ENCODE measurements around the gene ANO3. TPM values are rescaled to one million over a fixed set of nuclear protein-coding genes. Genes with fewer than 3 reads are reported as not detected.
"Not testable (repeated sequence)": the region's sequence is repeated elsewhere in the genome, so short reads cannot be mapped to it uniquely, and the experiment has no call there.

The ANO3 gene
- total RNA-seq, 1 experiment from 2014 or later, result not detected

DNA sequence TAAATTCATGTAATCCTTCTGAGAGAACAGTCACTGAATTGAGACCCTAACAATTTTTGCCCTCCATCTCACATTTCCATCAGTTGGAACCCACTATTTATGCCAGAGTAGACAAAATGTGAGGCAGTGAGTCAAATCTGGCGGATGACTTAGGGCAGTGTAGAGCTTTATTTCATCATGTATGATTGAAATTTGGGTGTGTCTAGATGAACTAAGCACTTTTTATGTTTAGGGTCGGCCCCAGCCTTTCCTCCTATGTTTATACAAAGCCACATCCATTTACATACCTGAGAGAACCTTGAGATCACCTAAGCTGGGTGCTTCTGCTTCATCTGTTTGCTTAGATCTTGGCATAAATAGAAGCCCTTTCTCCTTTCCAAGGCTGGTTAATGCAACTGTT is 255.1 kb downstream of the ANO3 start:
- no peak overlapping the region for H2AFZ ChIP-seq (ENCODE audit: low read length)
- H3K36me3 ChIP-seq (ENCODE audit: insufficient read depth, low read length), result no peaks in the 10 kb centered on the region
- no peaks in the 10 kb centered on the region for H3K27me3 ChIP-seq (ENCODE audit: low read length)
- no peaks in the 10 kb centered on the region for H3K9me2 ChIP-seq (replicated peaks; ENCODE audit: insufficient read depth, low read length)
- H3K4me3 ChIP-seq (ENCODE audit: low read length), result no peak overlapping the region
- H3K4me2 ChIP-seq (ENCODE audit: low read depth, low read length, poor library complexity, severe bottlenecking), result no peak overlapping the region
- no peak overlapping the region for H3K27ac ChIP-seq (ENCODE audit: low read length)
- H3K79me2 ChIP-seq (ENCODE audit: low read length), result no peaks in the 10 kb centered on the region
- H3K9me3 ChIP-seq (ENCODE audit: low read length), result no peaks in the 10 kb centered on the region
- DNase-seq, result no peak
- H4K20me1 ChIP-seq (ENCODE audit: insufficient read depth, low read depth, low read length), result no peaks in the 10 kb centered on the region
- H3K4me1 ChIP-seq (ENCODE audit: low read length), result no peaks in the 10 kb centered on the region
- H3K9ac ChIP-seq (ENCODE audit: low read length), result no peak overlapping the region

DNA sequence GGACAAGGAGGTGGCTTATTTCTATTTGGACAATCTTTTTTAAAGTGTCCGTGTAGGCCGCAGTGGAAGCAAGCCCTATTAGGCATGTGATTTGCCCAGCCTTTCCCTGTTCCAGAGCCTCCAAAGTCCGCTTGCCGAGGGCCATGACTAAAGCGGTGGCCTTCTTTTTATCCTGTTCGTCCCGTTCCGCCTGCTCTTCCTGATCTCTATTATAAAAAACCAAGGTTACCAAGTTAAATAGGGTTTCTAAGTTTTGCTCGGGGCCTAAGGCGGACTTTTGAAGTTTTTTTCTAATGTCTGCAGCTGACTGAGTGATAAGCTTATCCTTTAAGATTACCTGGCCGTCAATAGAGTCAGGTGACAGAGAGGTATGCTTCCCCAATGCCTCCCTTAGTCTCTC is 261.8 kb downstream of the ANO3 start:
- Histone ChIP-seq H3K27ac (ENCODE audit: low read length) (no peak overlapping the region), H3K9me2 (replicated peaks; ENCODE audit: insufficient read depth, low read length) (no peaks in the 10 kb centered on the region), H3K4me2 (ENCODE audit: low read depth, low read length, poor library complexity, severe bottlenecking) (no peak overlapping the region), H3K9me3 (ENCODE audit: low read length) (no peaks in the 10 kb centered on the region), H4K20me1 (ENCODE audit: insufficient read depth, low read depth, low read length) (no peaks in the 10 kb centered on the region), H3K79me2 (ENCODE audit: low read length) (no peaks in the 10 kb centered on the region), H3K27me3 (ENCODE audit: low read length) (no peaks in the 10 kb centered on the region), H3K36me3 (ENCODE audit: insufficient read depth, low read length) (no peaks in the 10 kb centered on the region), H3K9ac (ENCODE audit: low read length) (no peak overlapping the region), H3K4me1 (ENCODE audit: low read length) (no peaks in the 10 kb centered on the region), H2AFZ (ENCODE audit: low read length) (no peak overlapping the region), H3K4me3 (ENCODE audit: low read length) (no peak overlapping the region)
- DNase-seq, result no peak

DNA sequence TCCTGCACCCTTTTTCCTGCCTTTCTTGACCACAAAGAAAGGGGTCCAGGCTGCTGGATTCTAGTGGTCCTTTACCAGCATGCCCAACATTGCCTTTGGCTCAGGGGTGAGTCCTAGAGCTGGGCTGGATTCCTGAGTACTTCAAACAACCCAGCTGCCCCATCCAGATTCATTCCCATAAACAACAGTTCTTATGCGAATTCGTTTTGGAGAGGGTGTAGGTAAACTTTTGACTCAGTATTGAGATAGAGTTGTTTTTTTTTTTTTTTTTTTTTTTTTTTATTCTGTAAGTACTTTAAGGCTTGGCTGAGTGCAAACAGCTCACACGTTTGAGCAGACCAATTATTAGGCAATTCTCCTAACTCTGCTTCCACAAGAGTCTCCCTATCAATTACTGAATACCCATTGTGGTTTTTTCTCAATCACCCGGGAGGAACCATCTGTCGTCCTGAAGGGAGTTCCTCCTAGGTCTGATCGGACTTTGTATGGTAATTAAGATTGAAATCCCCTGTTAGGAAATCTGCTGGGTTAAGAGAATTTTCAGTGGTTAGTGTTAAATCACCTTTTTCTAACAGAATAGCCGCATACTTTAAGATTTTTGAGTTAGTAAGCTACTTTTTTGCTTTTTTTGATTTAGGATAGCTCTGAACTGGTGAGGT is 263.4 kb downstream of the ANO3 start:
- H3K9ac ChIP-seq (ENCODE audit: low read length); H3K27me3 ChIP-seq (ENCODE audit: low read length); H2AFZ ChIP-seq (ENCODE audit: low read length); H3K4me2 ChIP-seq (ENCODE audit: low read depth, low read length, poor library complexity, severe bottlenecking); H4K20me1 ChIP-seq (ENCODE audit: insufficient read depth, low read depth, low read length); H3K9me2 ChIP-seq (replicated peaks; ENCODE audit: insufficient read depth, low read length); H3K36me3 ChIP-seq (ENCODE audit: insufficient read depth, low read length); H3K9me3 ChIP-seq (ENCODE audit: low read length); H3K27ac ChIP-seq (ENCODE audit: low read length); H3K4me1 ChIP-seq (ENCODE audit: low read length); DNase-seq; H3K79me2 ChIP-seq (ENCODE audit: low read length); H3K4me3 ChIP-seq (ENCODE audit: low read length): not testable (repeated sequence)

DNA sequence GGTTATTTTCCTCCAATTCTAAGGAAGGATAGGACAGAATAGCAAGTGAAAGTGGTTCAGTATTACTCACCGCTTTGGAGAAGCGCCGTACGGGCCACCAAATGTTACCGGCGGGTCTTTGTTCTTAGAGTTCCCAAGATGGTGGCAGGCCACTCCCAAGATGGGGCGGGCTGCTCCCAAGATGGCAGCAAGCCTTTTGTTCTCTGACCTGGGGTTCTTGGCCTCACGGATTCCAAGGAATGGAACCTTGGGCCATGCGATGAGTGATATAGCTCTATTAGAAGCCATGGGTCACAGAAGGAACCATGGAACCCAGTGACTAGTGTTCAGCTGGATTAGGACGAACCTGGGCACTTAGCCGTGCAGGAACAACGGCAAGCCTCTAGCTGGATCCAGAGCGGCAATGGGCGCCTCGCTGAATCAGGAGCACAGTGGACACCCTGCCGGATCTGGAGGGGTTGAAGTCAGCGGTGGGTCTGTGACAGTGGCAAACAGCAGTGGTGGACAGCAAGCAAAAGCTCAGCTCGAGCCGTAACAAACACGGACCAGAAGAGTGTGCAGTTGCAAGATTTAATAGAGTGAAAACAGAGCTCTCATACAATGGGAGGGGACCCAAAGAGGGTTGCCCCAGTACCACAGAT is 265.2 kb downstream of the ANO3 start:
- not testable (repeated sequence) for H4K20me1 ChIP-seq (ENCODE audit: insufficient read depth, low read depth, low read length); H3K36me3 ChIP-seq (ENCODE audit: insufficient read depth, low read length); H3K79me2 ChIP-seq (ENCODE audit: low read length); H3K9ac ChIP-seq (ENCODE audit: low read length); H3K9me3 ChIP-seq (ENCODE audit: low read length); H3K4me2 ChIP-seq (ENCODE audit: low read depth, low read length, poor library complexity, severe bottlenecking); H3K4me3 ChIP-seq (ENCODE audit: low read length); H3K4me1 ChIP-seq (ENCODE audit: low read length); H3K27ac ChIP-seq (ENCODE audit: low read length); DNase-seq; H3K27me3 ChIP-seq (ENCODE audit: low read length); H3K9me2 ChIP-seq (replicated peaks; ENCODE audit: insufficient read depth, low read length); H2AFZ ChIP-seq (ENCODE audit: low read length)

DNA sequence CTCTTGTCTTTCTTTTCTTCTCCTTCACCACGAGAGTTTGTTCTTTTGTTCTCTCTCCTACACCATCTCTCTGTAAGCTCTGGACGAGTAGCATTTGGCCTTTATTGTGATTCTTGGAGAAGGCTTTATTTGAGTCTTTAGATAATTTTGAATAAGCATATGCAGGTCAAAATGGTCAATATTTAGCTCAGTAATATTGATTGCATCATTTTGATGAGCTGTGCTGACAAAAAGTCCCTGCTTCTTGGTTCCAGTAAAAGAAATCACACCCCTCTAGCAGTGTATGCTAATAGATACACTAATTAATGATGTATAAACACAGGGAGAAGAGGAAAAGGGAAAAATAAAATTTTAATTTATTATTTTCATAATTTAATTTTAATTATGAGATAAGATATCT is 266.0 kb downstream of the ANO3 start:
- H3K4me2 ChIP-seq (ENCODE audit: low read depth, low read length, poor library complexity, severe bottlenecking), result no peak overlapping the region
- no peaks in the 10 kb centered on the region for H3K27me3 ChIP-seq (ENCODE audit: low read length)
- H2AFZ ChIP-seq (ENCODE audit: low read length), result no peak overlapping the region
- H3K9ac ChIP-seq (ENCODE audit: low read length), result no peak overlapping the region
- H3K27ac ChIP-seq (ENCODE audit: low read length), result no peak overlapping the region
- no peak overlapping the region for H3K4me3 ChIP-seq (ENCODE audit: low read length)
- H3K4me1 ChIP-seq (ENCODE audit: low read length), result no peaks in the 10 kb centered on the region
- H4K20me1 ChIP-seq (ENCODE audit: insufficient read depth, low read depth, low read length), result no peaks in the 10 kb centered on the region
- no peaks in the 10 kb centered on the region for H3K9me3 ChIP-seq (ENCODE audit: low read length)
- H3K79me2 ChIP-seq (ENCODE audit: low read length), result no peaks in the 10 kb centered on the region
- DNase-seq, result no peak
- no peaks in the 10 kb centered on the region for H3K9me2 ChIP-seq (replicated peaks; ENCODE audit: insufficient read depth, low read length)
- no peaks in the 10 kb centered on the region for H3K36me3 ChIP-seq (ENCODE audit: insufficient read depth, low read length)

DNA sequence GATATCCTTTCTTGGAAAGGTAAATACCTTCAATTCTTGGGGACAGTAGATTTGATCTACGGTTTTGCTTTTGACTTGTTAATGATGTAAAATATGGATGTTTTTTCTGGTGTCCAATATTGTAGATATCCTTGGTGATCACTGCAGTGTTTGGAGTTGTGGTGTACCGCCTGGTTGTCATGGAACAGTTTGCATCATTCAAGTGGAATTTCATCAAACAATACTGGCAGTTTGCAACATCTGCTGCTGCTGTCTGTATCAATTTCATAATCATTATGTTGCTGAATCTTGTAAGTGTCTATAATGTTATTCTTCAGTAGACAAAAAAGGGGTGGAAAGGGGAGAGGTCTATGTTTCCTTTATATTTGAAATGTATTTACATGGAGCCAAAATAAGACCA is 267.5 kb downstream of the ANO3 start:
- Histone ChIP-seq H3K4me3 (ENCODE audit: low read length) (no peak overlapping the region), H3K9me3 (ENCODE audit: low read length) (no peaks in the 10 kb centered on the region), H3K27ac (ENCODE audit: low read length) (no peak overlapping the region), H3K9me2 (replicated peaks; ENCODE audit: insufficient read depth, low read length) (no peaks in the 10 kb centered on the region), H3K4me1 (ENCODE audit: low read length) (no peaks in the 10 kb centered on the region), H3K79me2 (ENCODE audit: low read length) (no peaks in the 10 kb centered on the region), H3K9ac (ENCODE audit: low read length) (no peak overlapping the region), H3K36me3 (ENCODE audit: insufficient read depth, low read length) (no peaks in the 10 kb centered on the region), H2AFZ (ENCODE audit: low read length) (no peak overlapping the region), H3K4me2 (ENCODE audit: low read depth, low read length, poor library complexity, severe bottlenecking) (no peak overlapping the region), H3K27me3 (ENCODE audit: low read length) (no peaks in the 10 kb centered on the region), H4K20me1 (ENCODE audit: insufficient read depth, low read depth, low read length) (no peaks in the 10 kb centered on the region)
- DNase-seq, result no peak

DNA sequence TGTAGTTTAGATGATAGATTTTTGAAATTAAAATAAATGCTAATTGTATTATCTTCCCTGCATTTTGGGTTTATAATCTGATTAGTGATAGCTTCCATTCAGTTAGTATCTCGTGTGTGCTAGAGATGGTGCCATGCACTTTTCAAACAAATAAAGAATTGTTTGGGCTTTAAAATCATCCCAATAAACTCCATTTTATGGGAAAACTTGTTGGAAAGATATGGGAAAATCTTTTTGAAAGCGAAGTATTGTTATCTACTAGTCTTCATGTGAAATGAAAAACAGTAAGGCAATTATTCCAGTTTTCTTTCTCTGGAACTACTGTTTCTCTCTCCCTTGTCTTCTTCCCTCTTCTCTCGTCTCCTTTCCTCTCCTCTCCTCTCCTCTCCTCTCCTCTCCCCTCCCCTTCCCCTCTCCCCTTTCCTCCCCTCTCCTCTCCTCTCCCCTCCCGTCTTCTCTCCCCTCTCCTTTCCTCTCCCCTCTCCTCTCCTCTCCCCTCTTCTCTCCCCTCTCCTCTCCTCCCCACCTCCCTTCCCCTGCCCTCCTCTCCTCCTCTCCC is 268.0 kb downstream of the ANO3 start:
- DNase-seq, result no peak
- no peak overlapping the region for H2AFZ ChIP-seq (ENCODE audit: low read length)

DNA sequence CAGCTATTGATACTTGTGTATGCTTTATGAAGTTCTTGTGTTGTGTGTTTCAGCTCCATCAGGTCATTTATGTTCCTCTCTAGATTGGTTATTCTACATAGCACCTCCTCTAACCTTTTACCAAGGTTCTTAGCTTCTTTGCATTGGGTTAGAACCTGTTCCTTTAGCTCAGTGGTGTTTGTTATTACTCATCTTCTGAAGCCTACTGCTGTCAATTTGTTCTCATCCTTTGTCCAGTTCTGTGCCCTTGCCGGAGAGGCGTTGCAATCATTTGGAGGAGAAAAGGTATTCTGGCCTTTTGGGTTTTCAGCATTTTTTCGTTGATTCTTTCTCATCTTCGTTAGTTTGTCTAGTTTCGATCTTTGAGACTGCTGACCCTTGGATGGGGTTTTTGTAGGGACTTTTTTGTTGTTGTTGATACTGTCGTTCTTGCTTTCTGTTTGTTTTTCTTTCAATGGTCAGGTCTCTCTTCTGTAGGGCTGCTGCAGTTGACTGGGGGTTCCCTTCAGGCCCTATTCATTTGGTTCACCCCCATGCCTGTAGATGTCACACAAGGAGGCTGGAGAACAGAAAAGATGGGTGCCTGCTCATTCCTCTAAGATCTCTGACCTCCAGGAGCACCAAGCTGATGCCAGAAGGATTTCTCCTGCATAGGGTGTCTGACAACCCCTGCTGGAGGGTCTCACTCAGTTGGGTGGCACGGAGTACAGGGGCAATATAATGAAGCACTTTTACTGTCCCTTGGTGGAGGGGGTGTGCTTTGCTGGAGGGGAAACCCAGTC is 276.0 kb downstream of the ANO3 start:
- no peak overlapping the region for H3K9ac ChIP-seq (ENCODE audit: low read length)
- H3K9me3 ChIP-seq (ENCODE audit: low read length), result peaks cover 3% of the 10 kb centered on the region; the same call in 1 of the 2 replicates
- no peak overlapping the region for H3K4me3 ChIP-seq (ENCODE audit: low read length)
- no peaks in the 10 kb centered on the region for H3K27me3 ChIP-seq (ENCODE audit: low read length)
- no peaks in the 10 kb centered on the region for H3K36me3 ChIP-seq (ENCODE audit: insufficient read depth, low read length)
- no peak overlapping the region for H3K4me2 ChIP-seq (ENCODE audit: low read depth, low read length, poor library complexity, severe bottlenecking)
- H2AFZ ChIP-seq (ENCODE audit: low read length), result no peak overlapping the region
- no peaks in the 10 kb centered on the region for H3K79me2 ChIP-seq (ENCODE audit: low read length)
- H3K4me1 ChIP-seq (ENCODE audit: low read length), result no peaks in the 10 kb centered on the region
- no peaks in the 10 kb centered on the region for H4K20me1 ChIP-seq (ENCODE audit: insufficient read depth, low read depth, low read length)
- H3K27ac ChIP-seq (ENCODE audit: low read length), result no peak overlapping the region
- no peaks in the 10 kb centered on the region for H3K9me2 ChIP-seq (replicated peaks; ENCODE audit: insufficient read depth, low read length)
- DNase-seq, result no peak

More for the DNA sequence above, 268.0 kb downstream of the ANO3 start:
- no peaks in the 10 kb centered on the region for H3K79me2 ChIP-seq (ENCODE audit: low read length)
- no peaks in the 10 kb centered on the region for H3K9me2 ChIP-seq (replicated peaks; ENCODE audit: insufficient read depth, low read length)
- H3K9ac ChIP-seq (ENCODE audit: low read length), result no peak overlapping the region
- no peaks in the 10 kb centered on the region for H3K36me3 ChIP-seq (ENCODE audit: insufficient read depth, low read length)
- no peak overlapping the region for H3K27ac ChIP-seq (ENCODE audit: low read length)
- H3K27me3 ChIP-seq (ENCODE audit: low read length), result no peaks in the 10 kb centered on the region
- no peaks in the 10 kb centered on the region for H3K9me3 ChIP-seq (ENCODE audit: low read length)
- H3K4me3 ChIP-seq (ENCODE audit: low read length), result no peak overlapping the region
- H4K20me1 ChIP-seq (ENCODE audit: insufficient read depth, low read depth, low read length), result no peaks in the 10 kb centered on the region
- no peak overlapping the region for H3K4me2 ChIP-seq (ENCODE audit: low read depth, low read length, poor library complexity, severe bottlenecking)
- H3K4me1 ChIP-seq (ENCODE audit: low read length), result no peaks in the 10 kb centered on the region

Data from Karpas-422 (cell line).